ENCODE results near the gene NBL1. TPM values are rescaled to one million over a fixed set of nuclear protein-coding genes. Genes with fewer than 3 reads are reported as not detected.
A peak's percentile ranks its signal among the peaks of the same experiment; 100 is the strongest.

The NBL1 gene
- total and polyA plus RNA-seq, 2 donors (not counting 1 experiment from before 2014, with no cell fraction given) = 59.3 to 103 TPM

DNA sequence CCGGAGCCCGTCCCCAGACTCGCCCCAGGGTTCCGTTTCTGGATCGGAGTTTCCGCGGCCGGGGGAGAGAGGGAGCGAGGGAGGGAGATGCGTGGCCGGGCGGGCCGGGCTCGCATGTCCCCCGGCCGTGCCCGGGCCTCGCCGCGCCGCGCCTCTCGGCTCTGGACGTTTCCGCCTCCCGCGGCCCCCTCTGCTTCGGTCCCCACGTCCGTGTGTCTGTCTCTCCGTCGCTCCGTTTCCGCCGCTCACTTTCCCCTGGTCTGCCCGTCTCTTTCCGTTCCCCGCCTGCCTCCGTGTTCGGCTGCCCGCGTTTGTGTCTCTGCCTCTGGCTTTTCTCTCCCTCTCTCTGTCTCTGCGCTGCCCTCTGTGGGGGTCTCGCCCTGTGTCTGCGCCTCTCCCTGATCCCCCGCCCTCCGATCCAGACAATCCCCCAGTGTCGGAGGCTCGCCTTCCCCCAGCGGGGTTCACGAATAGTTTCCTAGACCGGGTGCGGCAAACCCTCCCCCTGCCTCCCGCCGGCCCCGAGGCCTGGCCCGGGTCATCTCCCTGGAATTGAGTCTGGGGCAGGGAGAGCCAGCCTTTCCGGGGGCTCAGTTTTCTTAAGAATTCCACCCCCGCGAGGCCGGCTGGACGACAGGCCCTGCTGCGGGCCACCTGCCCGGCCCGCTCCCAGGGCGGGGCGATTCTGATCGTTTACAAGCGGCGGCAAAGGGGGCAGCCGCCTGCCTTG, 735 bp downstream of the NBL1 start:
- peak overlapping the region; percentile 95 for H3K4me2 ChIP-seq (ENCODE audit: extremely low read depth, insufficient read depth, low read length)
- peak overlapping the region; percentile 78 to 94 (median 90) for H3K4me3 ChIP-seq (replicated peaks in 1 of 4; ENCODE audit: control extremely low read depth in 1 of 4, insufficient read depth in 1 of 4, low read depth in 3 of 4, low read length in 4 of 4)
- no peak for TF ChIP-seq EZH2 (IDR thresholded peaks at IDR 0.05; ENCODE audit: low read length, missing control alignments)
- TF ChIP-seq, protein P1, sequence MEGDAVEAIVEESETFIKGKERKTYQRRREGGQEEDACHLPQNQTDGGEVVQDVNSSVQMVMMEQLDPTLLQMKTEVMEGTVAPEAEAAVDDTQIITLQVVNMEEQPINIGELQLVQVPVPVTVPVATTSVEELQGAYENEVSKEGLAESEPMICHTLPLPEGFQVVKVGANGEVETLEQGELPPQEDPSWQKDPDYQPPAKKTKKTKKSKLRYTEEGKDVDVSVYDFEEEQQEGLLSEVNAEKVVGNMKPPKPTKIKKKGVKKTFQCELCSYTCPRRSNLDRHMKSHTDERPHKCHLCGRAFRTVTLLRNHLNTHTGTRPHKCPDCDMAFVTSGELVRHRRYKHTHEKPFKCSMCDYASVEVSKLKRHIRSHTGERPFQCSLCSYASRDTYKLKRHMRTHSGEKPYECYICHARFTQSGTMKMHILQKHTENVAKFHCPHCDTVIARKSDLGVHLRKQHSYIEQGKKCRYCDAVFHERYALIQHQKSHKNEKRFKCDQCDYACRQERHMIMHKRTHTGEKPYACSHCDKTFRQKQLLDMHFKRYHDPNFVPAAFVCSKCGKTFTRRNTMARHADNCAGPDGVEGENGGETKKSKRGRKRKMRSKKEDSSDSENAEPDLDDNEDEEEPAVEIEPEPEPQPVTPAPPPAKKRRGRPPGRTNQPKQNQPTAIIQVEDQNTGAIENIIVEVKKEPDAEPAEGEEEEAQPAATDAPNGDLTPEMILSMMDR (conservative IDR thresholded peaks at IDR 0.05 in 1 of 2, IDR thresholded peaks at IDR 0.05 in 1 of 2; ENCODE audit: low read depth in 1 of 2, low read length in 2 of 2) = no peak
- peak overlapping the region; percentile 90 for H3K9ac ChIP-seq (ENCODE audit: insufficient read depth, low read length)
- H2AFZ ChIP-seq (ENCODE audit: low read length) = peak overlapping the region; percentile 60
- DNase-seq (ENCODE audit: low read depth in 2 of 2) = no peak
- H3K9me3 ChIP-seq (ENCODE audit: control insufficient read depth, insufficient read depth, low read depth, low read length) = no peaks in the 10 kb centered on the region
- H4K20me1 ChIP-seq (ENCODE audit: control insufficient read depth, extremely low read depth, insufficient read depth, low read length) = no peaks in the 10 kb centered on the region
- H3K79me2 ChIP-seq (ENCODE audit: control insufficient read depth, insufficient read depth, low read length) = peaks cover 50% of the 10 kb centered on the region
- peaks cover 18% of the 10 kb centered on the region for H3K4me1 ChIP-seq (ENCODE audit: control insufficient read depth, extremely low read depth, insufficient read depth, low read length)
- peak overlapping the region; percentile 89 for H3K27ac ChIP-seq (ENCODE audit: insufficient read depth, low read length)
- H3K36me3 ChIP-seq (ENCODE audit: control insufficient read depth, insufficient read depth, low read length) = peaks cover 1% of the 10 kb centered on the region
- no peaks in the 10 kb centered on the region for H3K27me3 ChIP-seq (ENCODE audit: control insufficient read depth, insufficient read depth, low read length)

DNA sequence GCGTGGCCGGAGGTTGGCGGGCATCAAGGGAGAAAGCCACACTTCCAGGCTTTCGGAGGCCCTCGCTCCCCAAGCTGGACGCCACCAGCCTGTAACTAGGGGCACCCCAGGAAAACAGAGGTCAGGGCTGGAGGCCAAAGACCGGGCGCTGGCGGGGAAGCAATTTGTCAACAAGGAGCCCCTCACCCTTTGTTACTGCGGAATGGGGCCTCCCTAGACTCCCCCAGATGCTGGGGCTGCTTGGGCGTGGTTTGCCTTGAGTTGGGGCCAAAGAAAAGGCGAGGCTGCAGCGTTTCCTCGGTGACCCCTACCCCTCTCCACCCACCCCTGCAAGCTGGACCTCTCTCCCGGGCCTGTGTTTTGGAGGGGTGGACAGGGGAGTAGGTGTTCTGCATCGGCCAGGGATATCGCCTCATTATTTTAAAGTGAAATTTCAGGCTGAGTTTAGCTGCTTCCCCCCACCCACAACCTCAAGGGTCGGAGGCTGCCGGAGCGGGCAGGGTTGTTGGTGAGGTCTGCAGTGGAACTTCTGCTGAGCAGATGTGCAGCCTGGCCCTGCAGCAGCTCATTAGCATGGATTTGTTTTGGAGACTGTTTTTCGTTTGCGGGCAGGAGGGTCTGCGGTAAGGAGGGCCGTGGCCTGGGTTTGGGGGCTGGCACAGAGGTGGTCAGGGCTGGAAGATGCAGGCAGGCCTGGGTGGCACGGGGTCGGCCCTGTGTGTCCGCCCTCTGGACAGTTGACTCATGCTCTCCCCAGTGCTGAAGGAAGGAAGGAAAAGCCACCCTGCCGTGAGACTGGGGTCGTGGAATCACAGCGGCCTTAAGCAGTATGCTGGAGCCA, 1.5 kb downstream of the NBL1 start:
- Histone ChIP-seq H3K79me2 (ENCODE audit: control insufficient read depth, insufficient read depth, low read length) (peaks cover 57% of the 10 kb centered on the region), H3K36me3 (ENCODE audit: control insufficient read depth, insufficient read depth, low read length) (peaks cover 1% of the 10 kb centered on the region), H3K27ac (ENCODE audit: insufficient read depth, low read length) (peak overlapping the region; percentile 89), H3K27me3 (ENCODE audit: control insufficient read depth, insufficient read depth, low read length) (no peaks in the 10 kb centered on the region), H4K20me1 (ENCODE audit: control insufficient read depth, extremely low read depth, insufficient read depth, low read length) (no peaks in the 10 kb centered on the region), H3K4me1 (ENCODE audit: control insufficient read depth, extremely low read depth, insufficient read depth, low read length) (peaks cover 22% of the 10 kb centered on the region), H3K4me2 (ENCODE audit: extremely low read depth, insufficient read depth, low read length) (peak overlapping the region; percentile 95), H3K9ac (ENCODE audit: insufficient read depth, low read length) (peak overlapping the region; percentile 90), H3K9me3 (ENCODE audit: control insufficient read depth, insufficient read depth, low read depth, low read length) (no peaks in the 10 kb centered on the region), H3K4me3 (replicated peaks in 1 of 4; ENCODE audit: control extremely low read depth in 1 of 4, insufficient read depth in 1 of 4, low read depth in 3 of 4, low read length in 4 of 4) (peak overlapping the region; percentile 78 to 94 (median 90)), H2AFZ (ENCODE audit: low read length) (no peak overlapping the region)
- TF ChIP-seq EZH2 (IDR thresholded peaks at IDR 0.05; ENCODE audit: low read length, missing control alignments) = no peak
- TF ChIP-seq, protein P1 (conservative IDR thresholded peaks at IDR 0.05 in 1 of 2, IDR thresholded peaks at IDR 0.05 in 1 of 2; ENCODE audit: low read depth in 1 of 2, low read length in 2 of 2) = no peak
- DNase-seq (ENCODE audit: low read depth in 2 of 2) = peak in 1 of 2 donors; percentile 38

Measured in fibroblast of lung (primary cell).